Tibial artery (tissue), 4 donors: Measurements from ENCODE around the gene SPSB1.

Experiments used
- DNase-seq, 2 donors: peaks; one replicate each; pipeline ENCODE4 v3.0.0-alpha.2; 2019
- H3K27ac ChIP-seq, 2 donors: fragments of 200-600 bp; sonication (generic) in 1 of 2; 1 replicate in 1 of 2; 2 replicates in 1 of 2; pipeline ENCODE4 v1.5.1; 2018 to 2019; ENCODE audit warnings: mild to moderate bottlenecking in 1 of 2
- H3K27me3 ChIP-seq, 2 donors: fragments of 200-600 bp; sonication (generic) in 1 of 2; one replicate each; pipeline versions ENCODE4 v1.5.1 to v1.6.0; 2016 to 2019
- H3K36me3 ChIP-seq, 3 donors: fragments of 200-600 bp; sonication (generic) in 2 of 3; one replicate each; pipeline ENCODE4 v1.5.1; 2016 to 2019; ENCODE audit warnings: mild to moderate bottlenecking in 2 of 3
- H3K4me1 ChIP-seq, 4 donors: fragments of 200-600 bp; sonication (generic) in 2 of 4; 1 replicate in 3 of 4; 2 replicates in 1 of 4; pipeline ENCODE4 v1.5.1; 2016 to 2019
- H3K4me3 ChIP-seq, 2 donors: fragments of 200-600 bp; sonication (generic) in 1 of 2; 1 replicate in 1 of 2; 2 replicates in 1 of 2; pipeline ENCODE4 v1.5.1; 2018 to 2019; ENCODE audit warnings: mild to moderate bottlenecking in 2 of 2
- H3K9me3 ChIP-seq, 3 donors: fragments of 200-600 bp; sonication (generic) in 1 of 3; one replicate each; pipeline ENCODE4 v1.5.1; 2016 to 2019
- CTCF ChIP-seq, 2 experiments: fragments of 200-600 bp in 1 of 2; fragments of 450-650 bp in 1 of 2; IDR thresholded peaks; one replicate each; pipeline ENCODE4 v1.5.1; 2017 to 2019; ENCODE audit warnings: antibody characterized with exemption in 2 of 2, mild to moderate bottlenecking in 1 of 2, moderate library complexity in 1 of 2
- intact Hi-C: fragments of 100-400 bp; cut with DNase I; formaldehyde crosslinking; loops from one replicate; pipeline ENCODE4 v1.15.0; 2023; ENCODE audit warnings: low total_unique reads

Gene SPSB1

GRCh38 chr1:9314111-9314510 lies 21.4 kb downstream of the SPSB1 start:
- TF ChIP-seq CTCF (IDR thresholded peaks at IDR 0.05) = no peak
- intact Hi-C loops = no loop called here
- H3K36me3 ChIP-seq = no peaks in the 10 kb centered on the region
- no peaks in the 10 kb centered on the region for H3K27me3 ChIP-seq
- DNase-seq = no peak
- H3K9me3 ChIP-seq = no peaks in the 10 kb centered on the region
- peak overlapping the region; percentile 68 to 81 for H3K27ac ChIP-seq
- H3K4me3 ChIP-seq = no peak overlapping the region
- peaks cover 0 to 100% (median 94%) of the 10 kb centered on the region in 4 donors for H3K4me1 ChIP-seq

GRCh38 chr1:9314711-9315379 lies 22.2 kb downstream of the SPSB1 start:
- H3K36me3 ChIP-seq = no peaks in the 10 kb centered on the region
- TF ChIP-seq CTCF (IDR thresholded peaks at IDR 0.05) = no peak
- H3K27ac ChIP-seq = peak overlapping the region; percentile 68 to 81
- no peak overlapping the region for H3K4me3 ChIP-seq
- H3K27me3 ChIP-seq = no peaks in the 10 kb centered on the region
- no peaks in the 10 kb centered on the region for H3K9me3 ChIP-seq
- no peak for DNase-seq
- intact Hi-C loops = no loop called here
- peaks cover 0 to 100% (median 95%) of the 10 kb centered on the region in 4 donors for H3K4me1 ChIP-seq

- H3K36me3 ChIP-seq = no peaks in the 10 kb centered on the region
- DNase-seq = peak in 1 of 2 donors; percentile 82
- no peak for TF ChIP-seq CTCF (IDR thresholded peaks at IDR 0.05)
- intact Hi-C loops = no loop called here
- no peaks in the 10 kb centered on the region for H3K9me3 ChIP-seq
- H3K4me1 ChIP-seq = peaks cover 0 to 100% (median 95%) of the 10 kb centered on the region in 4 donors
- H3K4me3 ChIP-seq = peak overlapping the region in 1 of 2 donors; percentile 8
- H3K27ac ChIP-seq = peak overlapping the region; percentile 68 to 81
- no peaks in the 10 kb centered on the region for H3K27me3 ChIP-seq
These were observed 22.9 kb downstream of the SPSB1 start for GRCh38 chr1:9315411-9316079.

- intact Hi-C loops = no loop called here
- H3K4me3 ChIP-seq = peak overlapping the region in 1 of 2 donors; percentile 8
- no peaks in the 10 kb centered on the region for H3K27me3 ChIP-seq
- peak overlapping the region; percentile 68 to 81 for H3K27ac ChIP-seq
- H3K4me1 ChIP-seq = peaks cover 0 to 100% (median 96%) of the 10 kb centered on the region in 4 donors
- H3K36me3 ChIP-seq = no peaks in the 10 kb centered on the region
- TF ChIP-seq CTCF (IDR thresholded peaks at IDR 0.05) = no peak
- no peak for DNase-seq
- H3K9me3 ChIP-seq = no peaks in the 10 kb centered on the region
These were observed 23.4 kb downstream of the SPSB1 start for GRCh38 chr1:9316080-9316444.

- H3K4me1 ChIP-seq = peaks cover 0 to 100% (median 96%) of the 10 kb centered on the region in 4 donors
- no peaks in the 10 kb centered on the region for H3K27me3 ChIP-seq
- H3K27ac ChIP-seq = peak overlapping the region; percentile 68 to 81
- H3K4me3 ChIP-seq = no peak overlapping the region
- H3K9me3 ChIP-seq = no peaks in the 10 kb centered on the region
- no peaks in the 10 kb centered on the region for H3K36me3 ChIP-seq
- intact Hi-C loops = no loop called here
- no peak for DNase-seq
- no peak for TF ChIP-seq CTCF (IDR thresholded peaks at IDR 0.05)
These were observed 23.8 kb downstream of the SPSB1 start for GRCh38 chr1:9316512-9316911.
